SK-N-SH (cell line): ENCODE data around the gene EPGN. TPM values are rescaled to one million over a fixed set of nuclear protein-coding genes. Genes with fewer than 3 reads are reported as not detected.

ENCODE experiments used
- CTCF ChIA-PET: fragments of 300-600, 350-600 bp; formaldehyde crosslinking; extraction: SDS; loops from one replicate; lab custom pipeline; 2021; lab: Yijun Ruan, JAX
- POLR2A ChIA-PET: fragments of 350-600 bp; sonication (Branson Sonifier 250); formaldehyde crosslinking; extraction: SDS; loops from one replicate; lab custom pipeline; 2020; ENCODE audit warnings: antibody characterized with exemption, inconsistent platforms; lab: Yijun Ruan, JAX
- DNase-seq: peaks from one replicate; pipeline ENCODE4 v3.0.0; 2012
- H2AFZ ChIP-seq: fragments of 200-600 bp; sonication (generic); 2 replicates; pipeline ENCODE4 v1.8.1; 2016; ENCODE audit warnings: antibody characterized with exemption, mild to moderate bottlenecking, low read depth
- H3F3A ChIP-seq: fragments of 200-600 bp; sonication (generic); replicated peaks from 2 replicates; pipeline ENCODE3; 2016; ENCODE audit warnings: antibody characterized with exemption, mild to moderate bottlenecking; ENCODE audit not compliant: insufficient read depth
- H3K27ac ChIP-seq, 2 experiments: fragments of 200-500 bp in 1 of 2; fragments of 200-600 bp in 1 of 2; sonication (Bioruptor generic) in 1 of 2; sonication (generic), shearing (Covaris generic) in 1 of 2; 2 replicates each; pipeline versions ENCODE4 v1.5.1 to v1.6.1; 2014 to 2016; ENCODE audit warnings: low read depth in 2 of 2, inconsistent platforms in 1 of 2, low read length in 1 of 2, mild to moderate bottlenecking in 1 of 2, mixed read lengths in 1 of 2
- H3K27me3 ChIP-seq: fragments of 200-600 bp; sonication (generic), shearing (Covaris generic); 2 replicates; pipeline ENCODE4 v1.6.1; 2016; ENCODE audit warnings: mixed run types; ENCODE audit not compliant: insufficient read depth
- H3K36me3 ChIP-seq, 2 experiments: fragments of 200-500 bp in 1 of 2; fragments of 200-600 bp in 1 of 2; sonication (Bioruptor generic) in 1 of 2; sonication (generic) in 1 of 2; replicated peaks in 1 of 2; 2 replicates each; pipeline versions ENCODE3 to v1.5.1; 2014 to 2016; ENCODE audit warnings: low read length in 1 of 2, mild to moderate bottlenecking in 1 of 2; ENCODE audit not compliant: insufficient read depth in 2 of 2, control insufficient read depth in 1 of 2
- H3K4me1 ChIP-seq, 2 experiments: fragments of 200-500 bp in 1 of 2; fragments of 200-600 bp in 1 of 2; sonication (Bioruptor generic) in 1 of 2; sonication (generic), shearing (Covaris generic) in 1 of 2; 2 replicates each; pipeline versions ENCODE4 v1.5.1 to v1.6.1; 2014 to 2016; ENCODE audit warnings: low read depth in 1 of 2, low read length in 1 of 2, mixed run types in 1 of 2; ENCODE audit not compliant: insufficient read depth in 2 of 2, control insufficient read depth in 1 of 2
- H3K4me2 ChIP-seq: fragments of 200-600 bp; sonication (generic), shearing (Covaris generic); 2 replicates; pipeline ENCODE4 v1.6.1; 2017; ENCODE audit warnings: mixed run types
- H3K4me3 ChIP-seq, 2 experiments: fragments of 200-500 bp in 1 of 2; fragments of 200-600 bp in 1 of 2; sonication (Bioruptor generic) in 1 of 2; sonication (generic), shearing (Covaris generic) in 1 of 2; 2 replicates each; pipeline versions ENCODE4 v1.5.1 to v1.8.1; 2014 to 2016; ENCODE audit warnings: low read depth in 2 of 2, inconsistent platforms in 1 of 2, low read length in 1 of 2, mild to moderate bottlenecking in 1 of 2, mixed read lengths in 1 of 2, moderate library complexity in 1 of 2
- H3K79me2 ChIP-seq: fragments of 200-600 bp; sonication (generic); 2 replicates; pipeline ENCODE4 v1.8.1; 2017; ENCODE audit warnings: mild to moderate bottlenecking; ENCODE audit not compliant: insufficient read depth
- H3K9ac ChIP-seq: fragments of 200-600 bp; sonication (generic); 2 replicates; pipeline ENCODE4 v1.6.1; 2017; ENCODE audit warnings: mixed run types
- H3K9me2 ChIP-seq: fragments of 200-600 bp; sonication (generic); 2 replicates; pipeline ENCODE4 v1.6.1; 2017; ENCODE audit warnings: mixed run types
- H3K9me3 ChIP-seq: fragments of 200-600 bp; sonication (generic); 2 replicates; pipeline ENCODE4 v1.6.1; 2017; ENCODE audit warnings: mixed run types, mild to moderate bottlenecking, moderate library complexity
- H4K20me1 ChIP-seq: fragments of 200-600 bp; sonication (generic); 2 replicates; pipeline ENCODE4 v1.6.1; 2017; ENCODE audit warnings: mild to moderate bottlenecking, mixed run types; ENCODE audit not compliant: insufficient read depth
- EZH2phosphoT487 ChIP-seq: fragments of 200-600 bp; sonication (generic); IDR thresholded peaks from 2 replicates; pipeline ENCODE4 v1.6.1; 2017; ENCODE audit warnings: low read depth, mixed run types, mild to moderate bottlenecking, antibody characterized with exemption, moderate library complexity, borderline replicate concordance
- FOSL2 ChIP-seq: IDR thresholded peaks from 2 replicates; pipeline ENCODE4 v1.4.0; 2012; ENCODE audit warnings: low read depth, mild to moderate bottlenecking, moderate library complexity, borderline replicate concordance
- GABPA ChIP-seq: IDR thresholded peaks from 2 replicates; pipeline ENCODE4 v1.4.0; 2012; ENCODE audit warnings: low read depth, mild to moderate bottlenecking
- GATA2 ChIP-seq: sonication (generic); formaldehyde crosslinking; IDR thresholded peaks from 2 replicates; pipeline ENCODE4 v1.5.0; 2020; ENCODE audit warnings: mild to moderate bottlenecking, missing genetic modification reagents
- JUND ChIP-seq: IDR thresholded peaks from 2 replicates; pipeline ENCODE4 v1.4.0; 2012
- MEF2A ChIP-seq: IDR thresholded peaks from 2 replicates; pipeline ENCODE4 v1.4.0; 2012; ENCODE audit warnings: low read depth, borderline replicate concordance
- MXI1 ChIP-seq: IDR thresholded peaks from 2 replicates; pipeline ENCODE4 v1.6.1; 2012; ENCODE audit warnings: mild to moderate bottlenecking, low read depth, low read length, improper control_type of control experiment
- NFIC ChIP-seq: IDR thresholded peaks from 2 replicates; pipeline ENCODE4 v1.4.0; 2012; ENCODE audit warnings: borderline replicate concordance
- RAD21 ChIP-seq: IDR thresholded peaks from 2 replicates; pipeline ENCODE4 v1.6.1; 2012; ENCODE audit warnings: mild to moderate bottlenecking, low read length
- RFX5 ChIP-seq: IDR thresholded peaks from 2 replicates; pipeline ENCODE4 v1.6.1; 2012; ENCODE audit warnings: mild to moderate bottlenecking, improper control_type of control experiment, low read length
- RXRA ChIP-seq: IDR thresholded peaks from 2 replicates; pipeline ENCODE4 v1.4.0; 2012; ENCODE audit warnings: low read depth, mild to moderate bottlenecking, borderline replicate concordance
- SIN3A ChIP-seq: IDR thresholded peaks from 2 replicates; pipeline ENCODE4 v1.6.1; 2012; ENCODE audit warnings: low read depth, mild to moderate bottlenecking, low read length, moderate library complexity, borderline replicate concordance
- SMC3 ChIP-seq: IDR thresholded peaks from 2 replicates; pipeline ENCODE4 v1.6.1; 2012; ENCODE audit warnings: low read depth, low read length, improper control_type of control experiment
- TAF1 ChIP-seq: IDR thresholded peaks from 2 replicates; pipeline ENCODE4 v1.6.1; 2012; ENCODE audit warnings: low read depth, mild to moderate bottlenecking, low read length, moderate library complexity, borderline replicate concordance
- TCF12 ChIP-seq: IDR thresholded peaks from 2 replicates; pipeline ENCODE4 v1.4.0; 2012
- ZBTB33 ChIP-seq: IDR thresholded peaks from 2 replicates; pipeline ENCODE4 v1.4.0; 2012; ENCODE audit warnings: low read depth, borderline replicate concordance
- WGBS: methylation state at CpG from one replicate; pipeline ENCODE4 v1.1.6; 2017; ENCODE audit warnings: low lambda C conversion rate; 5-methylcytosine and 5-hydroxymethylcytosine counted together
- polyA plus RNA-seq, 3 experiments: library from polyadenylated mRNA; depleted of rRNA; stranded (reverse); fragments of >200 nt; gene quantifications; 2 replicates each; pipeline ENCODE4 v1.2.3, GENCODE V29; 2012
- TF ChIP-seq, protein P1 (sequence below): IDR thresholded peaks from 2 replicates; pipeline ENCODE4; 2012
- TF ChIP-seq, protein P2 (sequence below): fragments of 150-350 bp; IDR thresholded peaks from 2 replicates; pipeline ENCODE4 v1.6.1; 2016; ENCODE audit warnings: mild to moderate bottlenecking, low read depth, low read length
- TF ChIP-seq, protein P3 (sequence below): fragments of 200-600 bp; sonication (generic); IDR thresholded peaks from 2 replicates; pipeline ENCODE4 v1.6.1; 2017; ENCODE audit warnings: antibody characterized with exemption, mild to moderate bottlenecking, moderate library complexity
- TF ChIP-seq, protein P4 (sequence below): IDR thresholded peaks from 2 replicates; pipeline ENCODE4 v1.4.0; 2012; ENCODE audit warnings: low read depth, borderline replicate concordance

The EPGN gene
- polyA plus RNA-seq, 1 of the 3 experiments (the other 2 are of a cell fraction): 0.23 TPM

- no peak overlapping the region for H3K27ac ChIP-seq
- CTCF ChIA-PET: no interaction called here
- H3K9ac ChIP-seq: no peak overlapping the region
- no peaks in the 10 kb centered on the region for H3K79me2 ChIP-seq
- 11% methylated on average over 8 of the region's 8 CpGs for WGBS
- H3K9me2 ChIP-seq: no peaks in the 10 kb centered on the region
- H3K4me3 ChIP-seq: no peak overlapping the region
- H3K4me1 ChIP-seq: no peaks in the 10 kb centered on the region; a peak in 1 of 4 replicates
- H3F3A ChIP-seq: no peaks in the 10 kb centered on the region
- H3K36me3 ChIP-seq: no peaks in the 10 kb centered on the region
- no peak overlapping the region for H3K4me2 ChIP-seq
- no peak overlapping the region for H2AFZ ChIP-seq
- H3K27me3 ChIP-seq: peaks cover 30% of the 10 kb centered on the region
- H4K20me1 ChIP-seq: no peaks in the 10 kb centered on the region
- H3K9me3 ChIP-seq: no peaks in the 10 kb centered on the region
- TF ChIP-seq, protein P1, sequence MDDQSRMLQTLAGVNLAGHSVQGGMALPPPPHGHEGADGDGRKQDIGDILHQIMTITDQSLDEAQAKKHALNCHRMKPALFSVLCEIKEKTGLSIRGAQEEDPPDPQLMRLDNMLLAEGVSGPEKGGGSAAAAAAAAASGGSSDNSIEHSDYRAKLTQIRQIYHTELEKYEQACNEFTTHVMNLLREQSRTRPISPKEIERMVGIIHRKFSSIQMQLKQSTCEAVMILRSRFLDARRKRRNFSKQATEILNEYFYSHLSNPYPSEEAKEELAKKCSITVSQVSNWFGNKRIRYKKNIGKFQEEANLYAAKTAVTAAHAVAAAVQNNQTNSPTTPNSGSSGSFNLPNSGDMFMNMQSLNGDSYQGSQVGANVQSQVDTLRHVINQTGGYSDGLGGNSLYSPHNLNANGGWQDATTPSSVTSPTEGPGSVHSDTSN: no peak
- TF ChIP-seq GATA2 (no peak), JUND (no peak), SIN3A (no peak), NFIC (no peak), FOSL2 (no peak), TCF12 (no peak), RFX5 (no peak), TAF1 (no peak), RAD21 (no peak), RXRA (no peak), EZH2phosphoT487 (no peak), SMC3 (no peak), GABPA (no peak), MEF2A (no peak), MXI1 (no peak), ZBTB33 (no peak)
- TF ChIP-seq, protein P2, sequence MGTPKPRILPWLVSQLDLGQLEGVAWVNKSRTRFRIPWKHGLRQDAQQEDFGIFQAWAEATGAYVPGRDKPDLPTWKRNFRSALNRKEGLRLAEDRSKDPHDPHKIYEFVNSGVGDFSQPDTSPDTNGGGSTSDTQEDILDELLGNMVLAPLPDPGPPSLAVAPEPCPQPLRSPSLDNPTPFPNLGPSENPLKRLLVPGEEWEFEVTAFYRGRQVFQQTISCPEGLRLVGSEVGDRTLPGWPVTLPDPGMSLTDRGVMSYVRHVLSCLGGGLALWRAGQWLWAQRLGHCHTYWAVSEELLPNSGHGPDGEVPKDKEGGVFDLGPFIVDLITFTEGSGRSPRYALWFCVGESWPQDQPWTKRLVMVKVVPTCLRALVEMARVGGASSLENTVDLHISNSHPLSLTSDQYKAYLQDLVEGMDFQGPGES: no peak
- TF ChIP-seq, protein P3, sequence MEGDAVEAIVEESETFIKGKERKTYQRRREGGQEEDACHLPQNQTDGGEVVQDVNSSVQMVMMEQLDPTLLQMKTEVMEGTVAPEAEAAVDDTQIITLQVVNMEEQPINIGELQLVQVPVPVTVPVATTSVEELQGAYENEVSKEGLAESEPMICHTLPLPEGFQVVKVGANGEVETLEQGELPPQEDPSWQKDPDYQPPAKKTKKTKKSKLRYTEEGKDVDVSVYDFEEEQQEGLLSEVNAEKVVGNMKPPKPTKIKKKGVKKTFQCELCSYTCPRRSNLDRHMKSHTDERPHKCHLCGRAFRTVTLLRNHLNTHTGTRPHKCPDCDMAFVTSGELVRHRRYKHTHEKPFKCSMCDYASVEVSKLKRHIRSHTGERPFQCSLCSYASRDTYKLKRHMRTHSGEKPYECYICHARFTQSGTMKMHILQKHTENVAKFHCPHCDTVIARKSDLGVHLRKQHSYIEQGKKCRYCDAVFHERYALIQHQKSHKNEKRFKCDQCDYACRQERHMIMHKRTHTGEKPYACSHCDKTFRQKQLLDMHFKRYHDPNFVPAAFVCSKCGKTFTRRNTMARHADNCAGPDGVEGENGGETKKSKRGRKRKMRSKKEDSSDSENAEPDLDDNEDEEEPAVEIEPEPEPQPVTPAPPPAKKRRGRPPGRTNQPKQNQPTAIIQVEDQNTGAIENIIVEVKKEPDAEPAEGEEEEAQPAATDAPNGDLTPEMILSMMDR: no peak
- TF ChIP-seq, protein P4, sequence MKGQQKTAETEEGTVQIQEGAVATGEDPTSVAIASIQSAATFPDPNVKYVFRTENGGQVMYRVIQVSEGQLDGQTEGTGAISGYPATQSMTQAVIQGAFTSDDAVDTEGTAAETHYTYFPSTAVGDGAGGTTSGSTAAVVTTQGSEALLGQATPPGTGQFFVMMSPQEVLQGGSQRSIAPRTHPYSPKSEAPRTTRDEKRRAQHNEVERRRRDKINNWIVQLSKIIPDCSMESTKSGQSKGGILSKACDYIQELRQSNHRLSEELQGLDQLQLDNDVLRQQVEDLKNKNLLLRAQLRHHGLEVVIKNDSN: no peak
- no peak for DNase-seq
- POLR2A ChIA-PET: no interaction called here
These were observed 56.0 kb downstream of the EPGN start for GRCh38 chr4:74364256-74364651.
